Measurements from ENCODE around the gene CYP2J2. TPM values are rescaled to one million over a fixed set of nuclear protein-coding genes. Genes with fewer than 3 reads are reported as not detected.

Gene CYP2J2
- total RNA-seq, 1 donor from 2014 or later: 1.8 TPM

DNA sequence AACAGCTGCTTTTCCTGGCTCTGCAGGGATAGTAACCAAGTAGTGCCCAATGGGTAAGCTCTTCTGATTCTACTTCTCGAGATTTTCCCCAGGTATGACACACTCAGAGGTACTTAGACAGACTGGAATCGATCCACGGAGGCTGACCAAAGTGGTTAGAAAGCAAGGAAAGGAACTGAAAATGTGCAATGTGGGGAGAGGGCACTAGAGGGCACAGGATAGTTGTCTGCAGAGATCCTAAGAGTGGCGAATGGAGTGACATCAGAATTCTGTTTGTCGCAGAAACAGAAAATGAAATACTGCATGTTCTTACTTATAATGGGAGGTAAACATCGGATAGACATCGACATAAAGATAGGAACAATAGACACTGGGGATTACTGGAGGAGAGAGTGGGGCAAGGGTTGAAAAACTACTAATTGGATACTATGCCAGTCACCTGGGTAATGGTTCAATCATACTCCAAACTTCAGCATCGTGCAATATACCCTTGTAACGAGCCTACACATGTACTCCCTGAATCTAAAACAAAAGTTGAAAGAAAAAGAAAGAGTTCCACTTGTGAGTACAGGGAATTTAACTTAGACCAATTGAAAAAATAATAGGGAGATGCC lies 23.3 kb downstream of the CYP2J2 start:
- no peak overlapping the region for H2AFZ ChIP-seq (ENCODE audit: low read depth, low read length)
- H3K36me3 Mint-ChIP-seq (ENCODE audit: low read depth, unreplicated experiment): no peaks in the 10 kb centered on the region
- no peak overlapping the region for H3K27ac Mint-ChIP-seq (ENCODE audit: unreplicated experiment)
- no peaks in the 10 kb centered on the region for H3K27me3 ChIP-seq (ENCODE audit: insufficient read depth, low read length)
- peaks cover 4% of the 10 kb centered on the region for H3K4me1 Mint-ChIP-seq (ENCODE audit: low read depth, unreplicated experiment)
- H3K4me3 ChIP-seq (ENCODE audit: insufficient read depth, low read depth, low read length): no peak overlapping the region
- FAIRE-seq (no peak), DNase-seq (ENCODE audit: low read depth) (no peak)
- no peaks in the 10 kb centered on the region for H3K27me3 Mint-ChIP-seq (ENCODE audit: low read depth, unreplicated experiment)
- no peaks in the 10 kb centered on the region for H3K9me3 Mint-ChIP-seq (ENCODE audit: unreplicated experiment)
- H3K9ac ChIP-seq (ENCODE audit: low read length): no peak overlapping the region
- H3K9me3 ChIP-seq (ENCODE audit: insufficient read depth, low read depth, low read length): no peaks in the 10 kb centered on the region
- no peaks in the 10 kb centered on the region for H4K20me1 ChIP-seq (ENCODE audit: insufficient read depth, low read length)
- peak; percentile 42 for TF ChIP-seq CTCF (IDR thresholded peaks at IDR 0.05; ENCODE audit: insufficient read depth, low read depth, low read length)
- no peak for TF ChIP-seq EZH2 (IDR thresholded peaks at IDR 0.05; ENCODE audit: insufficient read depth, low read length)
- no peaks in the 10 kb centered on the region for H3K79me2 ChIP-seq (ENCODE audit: insufficient read depth, low read length)
- no peak overlapping the region for H3K27ac ChIP-seq (ENCODE audit: low read depth, low read length)
- H3K4me3 Mint-ChIP-seq (ENCODE audit: unreplicated experiment): no peak overlapping the region
- no peaks in the 10 kb centered on the region for H3K36me3 ChIP-seq (ENCODE audit: insufficient read depth, low read length)
- H3K4me2 ChIP-seq (ENCODE audit: low read length): no peak overlapping the region
- H3K4me1 ChIP-seq (ENCODE audit: insufficient read depth, low read length): no peaks in the 10 kb centered on the region

GRCh38 chr1:59901770-59902388 lies 24.7 kb downstream of the CYP2J2 start:
- no peak overlapping the region for H3K4me3 Mint-ChIP-seq (ENCODE audit: unreplicated experiment)
- no peak overlapping the region for H3K4me2 ChIP-seq (ENCODE audit: low read length)
- no peak overlapping the region for H3K4me3 ChIP-seq (ENCODE audit: insufficient read depth, low read depth, low read length)
- DNase-seq (ENCODE audit: low read depth) (peak; percentile 10), FAIRE-seq (no peak)
- H3K27me3 ChIP-seq (ENCODE audit: insufficient read depth, low read length): no peaks in the 10 kb centered on the region
- H3K9me3 Mint-ChIP-seq (ENCODE audit: unreplicated experiment): no peaks in the 10 kb centered on the region
- no peaks in the 10 kb centered on the region for H3K9me3 ChIP-seq (ENCODE audit: insufficient read depth, low read depth, low read length)
- no peak overlapping the region for H3K9ac ChIP-seq (ENCODE audit: low read length)
- no peaks in the 10 kb centered on the region for H3K4me1 ChIP-seq (ENCODE audit: insufficient read depth, low read length)
- H3K4me1 Mint-ChIP-seq (ENCODE audit: low read depth, unreplicated experiment): peaks cover 4% of the 10 kb centered on the region
- H3K36me3 Mint-ChIP-seq (ENCODE audit: low read depth, unreplicated experiment): no peaks in the 10 kb centered on the region
- H3K79me2 ChIP-seq (ENCODE audit: insufficient read depth, low read length): no peaks in the 10 kb centered on the region
- TF ChIP-seq EZH2 (IDR thresholded peaks at IDR 0.05; ENCODE audit: insufficient read depth, low read length) (no peak), CTCF (IDR thresholded peaks at IDR 0.05; ENCODE audit: insufficient read depth, low read depth, low read length) (no peak)
- no peak overlapping the region for H3K27ac ChIP-seq (ENCODE audit: low read depth, low read length)
- H2AFZ ChIP-seq (ENCODE audit: low read depth, low read length): no peak overlapping the region
- no peak overlapping the region for H3K27ac Mint-ChIP-seq (ENCODE audit: unreplicated experiment)
- no peaks in the 10 kb centered on the region for H3K36me3 ChIP-seq (ENCODE audit: insufficient read depth, low read length)
- no peaks in the 10 kb centered on the region for H4K20me1 ChIP-seq (ENCODE audit: insufficient read depth, low read length)
- no peaks in the 10 kb centered on the region for H3K27me3 Mint-ChIP-seq (ENCODE audit: low read depth, unreplicated experiment)

DNA sequence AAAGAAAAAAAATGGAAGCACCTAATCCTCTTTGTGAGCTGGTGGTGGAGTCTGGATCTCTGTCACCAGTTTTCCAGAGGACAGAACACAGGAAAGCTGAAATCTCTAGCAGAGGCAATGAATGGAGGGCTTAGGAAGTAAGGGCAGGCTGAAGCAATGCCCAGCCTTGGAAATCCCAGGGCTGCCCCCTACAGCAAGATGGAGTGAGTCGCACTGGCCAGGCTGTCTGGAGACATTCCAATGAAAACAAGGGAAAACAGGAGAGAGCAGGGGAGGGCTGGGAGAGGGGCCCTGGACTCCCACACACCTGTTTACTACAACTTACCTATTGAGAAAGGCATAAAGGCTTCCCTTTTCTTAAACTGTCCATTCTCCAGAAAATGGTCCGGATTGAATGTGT lies 25.9 kb downstream of the CYP2J2 start:
- Histone ChIP-seq H3K27me3 (ENCODE audit: insufficient read depth, low read length) (no peaks in the 10 kb centered on the region), H3K27ac (ENCODE audit: low read depth, low read length) (no peak overlapping the region), H3K36me3 (ENCODE audit: insufficient read depth, low read length) (no peaks in the 10 kb centered on the region), H3K4me1 (ENCODE audit: insufficient read depth, low read length) (no peaks in the 10 kb centered on the region), H3K9me3 (ENCODE audit: insufficient read depth, low read depth, low read length) (no peaks in the 10 kb centered on the region), H3K4me2 (ENCODE audit: low read length) (no peak overlapping the region), H2AFZ (ENCODE audit: low read depth, low read length) (no peak overlapping the region), H3K9ac (ENCODE audit: low read length) (no peak overlapping the region), H3K4me3 (ENCODE audit: insufficient read depth, low read depth, low read length) (no peak overlapping the region), H3K79me2 (ENCODE audit: insufficient read depth, low read length) (no peaks in the 10 kb centered on the region), H4K20me1 (ENCODE audit: insufficient read depth, low read length) (no peaks in the 10 kb centered on the region)
- Mint-ChIP-seq H3K4me1 (ENCODE audit: low read depth, unreplicated experiment) (peaks cover 4% of the 10 kb centered on the region), H3K4me3 (ENCODE audit: unreplicated experiment) (no peak overlapping the region), H3K27ac (ENCODE audit: unreplicated experiment) (no peak overlapping the region), H3K9me3 (ENCODE audit: unreplicated experiment) (no peaks in the 10 kb centered on the region), H3K27me3 (ENCODE audit: low read depth, unreplicated experiment) (no peaks in the 10 kb centered on the region), H3K36me3 (ENCODE audit: low read depth, unreplicated experiment) (no peaks in the 10 kb centered on the region)
- DNase-seq (ENCODE audit: low read depth) (no peak), FAIRE-seq (no peak)
- TF ChIP-seq EZH2 (IDR thresholded peaks at IDR 0.05; ENCODE audit: insufficient read depth, low read length) (no peak), CTCF (IDR thresholded peaks at IDR 0.05; ENCODE audit: insufficient read depth, low read depth, low read length) (no peak)
